BLaER1 (cell line): ENCODE data around the gene PGS1.

Experiments
- H3K27ac ChIP-seq: shearing (Covaris generic); formaldehyde crosslinking; 2 replicates; pipeline ENCODE4 v1.8.1; 2022
- H3K27me3 ChIP-seq: shearing (Covaris generic); formaldehyde crosslinking; 2 replicates; pipeline ENCODE4 v1.8.1; 2022
- H3K36me3 ChIP-seq: shearing (Covaris generic); formaldehyde crosslinking; 2 replicates; pipeline ENCODE4 v1.8.1; 2022
- H3K4me1 ChIP-seq: shearing (Covaris generic); formaldehyde crosslinking; 2 replicates; pipeline ENCODE4 v1.8.1; 2022
- H3K4me2 ChIP-seq: shearing (Covaris generic); formaldehyde crosslinking; 2 replicates; pipeline ENCODE4 v1.8.1; 2022
- H3K4me3 ChIP-seq: shearing (Covaris generic); formaldehyde crosslinking; 2 replicates; pipeline ENCODE4 v1.8.1; 2022
- H3K9ac ChIP-seq: shearing (Covaris generic); formaldehyde crosslinking; 2 replicates; pipeline ENCODE4 v1.8.1; 2022
- H3K9me3 ChIP-seq: shearing (Covaris generic); formaldehyde crosslinking; 2 replicates; pipeline ENCODE4 v1.8.1; 2022
- H4K20me1 ChIP-seq: shearing (Covaris generic); formaldehyde crosslinking; 2 replicates; pipeline ENCODE4 v1.8.1; 2022
- Cebpa-rat ChIP-seq: shearing (Covaris generic); IDR thresholded peaks from 2 replicates; pipeline ENCODE4 v1.8.1; 2022

The PGS1 gene

DNA sequence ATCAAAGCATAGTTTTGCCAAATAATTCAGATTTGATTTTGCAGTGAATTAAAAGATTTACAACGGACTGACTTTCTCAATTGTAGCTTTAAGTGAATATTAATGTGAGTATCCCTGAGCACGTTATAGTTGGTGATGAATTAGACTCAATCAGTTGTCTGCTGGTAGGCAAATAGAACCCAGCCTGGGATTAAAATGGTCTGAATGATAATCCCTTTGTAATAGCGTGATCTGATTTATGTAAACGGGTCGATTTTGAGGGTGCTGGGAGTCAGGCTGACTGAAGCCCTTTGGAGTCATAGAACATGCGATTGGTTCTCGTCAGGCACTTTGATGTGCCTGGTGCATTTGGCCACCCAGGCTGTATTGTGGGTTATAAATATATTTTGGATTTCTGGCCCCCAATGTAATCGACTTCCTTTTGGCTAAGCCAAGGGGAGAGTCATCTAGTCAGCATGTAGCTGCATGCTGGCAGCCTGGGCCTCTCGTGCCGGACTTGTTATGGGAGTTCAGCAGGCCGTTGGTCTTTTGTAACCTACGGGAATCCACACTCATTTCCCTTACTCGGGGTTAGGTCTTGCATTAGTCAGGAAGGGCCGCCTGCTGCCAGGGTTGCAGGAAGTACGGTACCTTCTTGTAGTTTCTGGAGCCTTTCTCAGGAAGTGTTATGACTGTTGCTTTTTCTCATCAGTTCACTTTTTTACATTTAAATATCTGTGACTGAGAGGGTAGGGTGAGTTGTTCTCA is 5.4 kb downstream of the PGS1 start:
- Histone ChIP-seq H4K20me1 (peaks cover 100% of the 10 kb centered on the region), H3K27me3 (no peaks in the 10 kb centered on the region), H3K27ac (peak overlapping the region; percentile 76), H3K9me3 (no peaks in the 10 kb centered on the region), H3K36me3 (peaks cover 15% of the 10 kb centered on the region), H3K4me3 (no peak overlapping the region), H3K4me1 (peaks cover 96% of the 10 kb centered on the region), H3K4me2 (peak overlapping the region; percentile 86), H3K9ac (peak overlapping the region; percentile 64)
- no peak for TF ChIP-seq Cebpa-rat

DNA sequence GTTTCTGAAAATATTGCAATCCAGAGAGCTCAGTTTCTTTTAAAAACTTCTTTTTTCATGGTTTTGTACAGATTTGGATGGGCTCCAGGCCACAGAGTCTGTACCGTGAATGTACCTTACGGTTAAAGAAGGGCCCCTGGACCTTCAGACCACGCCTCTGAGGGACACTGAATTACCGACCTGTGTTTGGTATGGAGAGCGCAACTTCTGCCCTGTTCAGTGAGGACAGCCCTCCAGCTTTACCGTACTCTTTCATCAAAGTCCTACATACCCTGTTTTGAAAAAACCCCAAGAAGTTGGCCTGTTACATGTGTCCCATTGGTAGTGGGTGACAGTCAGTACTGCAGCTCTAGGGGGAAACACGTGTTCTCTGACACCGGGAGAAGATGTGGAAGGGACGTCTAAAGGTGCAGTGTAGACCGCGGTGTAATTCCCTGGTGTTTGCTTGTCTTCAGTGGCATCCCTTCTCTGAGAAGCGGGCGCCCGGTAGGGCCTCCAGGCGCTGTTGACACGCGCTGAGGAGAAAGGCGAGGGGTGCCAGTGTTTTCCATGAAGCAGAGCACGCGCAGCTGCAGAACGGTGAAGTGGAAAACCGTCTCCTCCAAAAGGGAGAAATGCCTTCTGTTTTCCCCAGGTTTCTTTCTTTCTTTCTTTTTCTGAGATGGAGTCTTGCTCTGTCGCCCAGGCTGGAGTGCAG is 6.2 kb downstream of the PGS1 start:
- no peaks in the 10 kb centered on the region for H3K27me3 ChIP-seq
- H3K27ac ChIP-seq = peak overlapping the region; percentile 76
- peak overlapping the region; percentile 64 for H3K9ac ChIP-seq
- peaks cover 100% of the 10 kb centered on the region for H4K20me1 ChIP-seq
- peaks cover 15% of the 10 kb centered on the region for H3K36me3 ChIP-seq
- H3K9me3 ChIP-seq = no peaks in the 10 kb centered on the region
- H3K4me1 ChIP-seq = peaks cover 97% of the 10 kb centered on the region
- H3K4me3 ChIP-seq = no peak overlapping the region
- TF ChIP-seq Cebpa-rat = no peak
- peak overlapping the region; percentile 86 for H3K4me2 ChIP-seq

DNA sequence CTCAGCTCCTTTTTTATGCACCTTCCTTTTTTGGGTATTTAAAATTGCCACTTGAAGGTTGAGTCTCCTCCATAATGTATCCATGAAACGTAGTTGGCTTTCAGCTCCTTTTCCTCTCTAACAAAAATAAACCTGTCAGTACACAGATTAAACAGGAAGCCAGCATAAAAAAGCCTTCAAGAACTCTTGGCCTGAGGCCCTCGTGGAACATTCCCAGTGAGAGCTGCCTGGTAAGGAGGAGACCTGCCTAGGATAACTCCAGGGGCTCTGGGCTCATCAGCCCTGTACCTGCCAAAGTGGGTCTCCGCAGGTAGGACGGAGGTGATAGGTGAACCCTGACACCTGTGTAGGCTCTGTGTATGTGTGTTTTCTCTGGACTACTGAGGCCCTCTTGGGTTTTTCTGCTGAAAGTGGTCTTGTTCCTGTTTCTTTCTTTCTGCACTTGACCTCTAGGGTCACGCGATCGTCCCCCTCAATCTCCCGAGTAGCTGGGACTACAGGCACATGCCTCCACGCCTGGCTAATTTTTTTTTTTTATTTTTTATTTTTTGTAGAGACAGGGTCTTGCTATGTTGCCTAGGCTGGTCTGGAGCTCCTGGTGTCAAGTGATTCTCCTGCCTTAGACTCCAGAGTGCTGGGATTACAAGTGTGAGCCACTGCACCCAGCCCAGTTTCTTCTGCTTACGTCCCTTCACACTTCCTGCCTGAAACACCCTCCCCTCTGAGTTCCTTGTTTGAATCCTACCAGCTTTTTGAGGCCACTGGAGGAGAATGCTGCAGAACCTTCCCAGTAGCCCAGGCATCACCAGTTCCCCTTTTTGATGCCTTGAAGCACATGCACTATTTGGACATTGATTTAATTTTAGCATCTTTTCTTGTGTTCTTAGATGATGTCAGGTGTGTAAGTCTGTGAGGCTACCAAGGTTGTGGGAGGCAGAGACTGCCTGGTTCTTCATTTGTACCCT is 9.8 kb downstream of the PGS1 start:
- no peak for TF ChIP-seq Cebpa-rat
- Histone ChIP-seq H3K27ac (peak overlapping the region; percentile 57), H3K4me2 (peak overlapping the region; percentile 86)

DNA sequence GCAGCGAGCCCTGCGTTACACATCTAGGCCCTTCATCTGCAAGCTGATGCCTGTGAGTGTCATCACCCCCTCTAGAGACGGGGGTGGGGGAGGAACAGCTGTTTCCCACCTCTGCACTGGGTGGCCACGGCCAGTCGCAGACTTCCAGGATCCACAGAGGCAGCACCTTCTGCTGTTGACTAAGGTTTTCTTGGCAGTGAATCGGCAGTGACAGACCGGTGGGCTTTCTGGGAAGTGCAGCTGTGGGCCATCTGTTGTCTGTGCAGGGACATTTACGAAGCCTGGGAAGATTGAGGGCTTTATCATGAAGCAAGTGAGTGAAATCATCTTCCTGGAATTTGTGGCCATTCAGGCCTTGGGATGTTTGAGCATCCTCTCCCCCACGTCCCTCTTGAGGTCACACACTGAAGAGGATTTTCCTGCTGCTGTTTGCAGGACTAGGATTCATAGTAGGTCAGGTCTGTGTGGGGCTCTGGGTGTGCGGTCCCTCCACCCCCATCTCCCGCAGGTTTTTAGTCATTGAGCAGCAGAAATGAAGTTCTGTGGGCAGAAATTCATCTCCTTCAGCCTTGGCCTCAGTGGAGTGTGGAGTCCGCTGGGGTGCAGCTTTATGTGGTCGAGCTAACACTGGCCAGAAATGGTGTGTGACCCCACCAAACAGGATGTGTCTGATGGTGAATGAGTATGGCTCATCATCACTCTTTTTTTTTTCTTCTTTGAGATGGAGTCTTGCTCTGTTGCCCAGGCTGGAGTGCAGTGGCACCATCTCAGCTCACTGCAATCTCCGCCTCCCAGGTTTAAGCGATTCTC is 12.0 kb downstream of the PGS1 start:
- Histone ChIP-seq H4K20me1 (peaks cover 99% of the 10 kb centered on the region), H3K27me3 (no peaks in the 10 kb centered on the region), H3K4me2 (peak overlapping the region; percentile 24; the same call in 1 of the 2 replicates), H3K9ac (no peak overlapping the region), H3K9me3 (no peaks in the 10 kb centered on the region), H3K36me3 (peaks cover 54% of the 10 kb centered on the region), H3K27ac (no peak overlapping the region), H3K4me1 (peaks cover 61% of the 10 kb centered on the region), H3K4me3 (no peak overlapping the region)
- no peak for TF ChIP-seq Cebpa-rat

More for the DNA sequence above, 9.8 kb downstream of the PGS1 start:
- Histone ChIP-seq H3K4me3 (no peak overlapping the region), H3K9ac (no peak overlapping the region), H3K36me3 (peaks cover 32% of the 10 kb centered on the region), H3K4me1 (peaks cover 82% of the 10 kb centered on the region), H3K9me3 (no peaks in the 10 kb centered on the region), H3K27me3 (no peaks in the 10 kb centered on the region), H4K20me1 (peaks cover 99% of the 10 kb centered on the region)

- peaks cover 55% of the 10 kb centered on the region for H3K4me1 ChIP-seq
- no peaks in the 10 kb centered on the region for H3K27me3 ChIP-seq
- no peak for TF ChIP-seq Cebpa-rat
- no peak overlapping the region for H3K27ac ChIP-seq
- peaks cover 99% of the 10 kb centered on the region for H4K20me1 ChIP-seq
- H3K36me3 ChIP-seq = peaks cover 60% of the 10 kb centered on the region
- H3K4me3 ChIP-seq = no peak overlapping the region
- no peaks in the 10 kb centered on the region for H3K9me3 ChIP-seq
- no peak overlapping the region for H3K9ac ChIP-seq
- H3K4me2 ChIP-seq = no peak overlapping the region
Observed at GRCh38 chr17:78391051-78391431, 12.6 kb downstream of the PGS1 start.

DNA sequence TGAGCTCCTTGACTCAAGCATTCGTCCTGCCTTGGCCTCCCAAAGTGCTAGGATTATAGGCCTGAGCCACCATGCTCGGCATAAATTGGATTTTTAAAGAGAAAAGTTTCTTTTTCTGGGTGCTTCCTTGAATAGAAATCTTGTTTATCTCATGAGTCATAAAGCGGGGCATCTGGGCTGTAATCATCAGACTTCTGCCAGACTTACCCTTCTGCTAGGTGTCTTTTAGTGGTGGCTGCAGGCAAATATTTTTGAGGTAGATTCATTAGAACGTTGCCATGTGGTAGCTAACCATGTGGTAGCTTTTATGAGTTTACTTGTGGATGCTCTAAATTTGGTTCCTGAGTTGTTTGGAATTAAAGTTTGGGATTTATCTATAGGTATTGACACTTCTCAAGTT is 13.4 kb downstream of the PGS1 start:
- Histone ChIP-seq H3K27ac (no peak overlapping the region), H4K20me1 (peaks cover 99% of the 10 kb centered on the region), H3K4me3 (no peak overlapping the region), H3K27me3 (no peaks in the 10 kb centered on the region), H3K9ac (no peak overlapping the region), H3K4me2 (no peak overlapping the region), H3K9me3 (no peaks in the 10 kb centered on the region), H3K36me3 (peaks cover 68% of the 10 kb centered on the region), H3K4me1 (peaks cover 53% of the 10 kb centered on the region)
- no peak for TF ChIP-seq Cebpa-rat

- no peak for TF ChIP-seq Cebpa-rat
- peaks cover 72% of the 10 kb centered on the region for H3K36me3 ChIP-seq
- H3K9ac ChIP-seq = no peak overlapping the region
- H3K9me3 ChIP-seq = no peaks in the 10 kb centered on the region
- H3K4me1 ChIP-seq = peaks cover 52% of the 10 kb centered on the region
- H4K20me1 ChIP-seq = peaks cover 99% of the 10 kb centered on the region
- H3K4me3 ChIP-seq = no peak overlapping the region
- no peak overlapping the region for H3K27ac ChIP-seq
- no peaks in the 10 kb centered on the region for H3K27me3 ChIP-seq
- H3K4me2 ChIP-seq = no peak overlapping the region
Observed at GRCh38 chr17:78392295-78392694, 13.8 kb downstream of the PGS1 start.

- no peak overlapping the region for H3K27ac ChIP-seq
- H3K4me1 ChIP-seq = peaks cover 39% of the 10 kb centered on the region
- H3K36me3 ChIP-seq = peaks cover 85% of the 10 kb centered on the region
- peaks cover 99% of the 10 kb centered on the region for H4K20me1 ChIP-seq
- no peak overlapping the region for H3K4me2 ChIP-seq
- TF ChIP-seq Cebpa-rat = no peak
- no peak overlapping the region for H3K4me3 ChIP-seq
- H3K27me3 ChIP-seq = no peaks in the 10 kb centered on the region
- no peak overlapping the region for H3K9ac ChIP-seq
- H3K9me3 ChIP-seq = no peaks in the 10 kb centered on the region
Observed at GRCh38 chr17:78393575-78393974, 15.1 kb downstream of the PGS1 start.

DNA sequence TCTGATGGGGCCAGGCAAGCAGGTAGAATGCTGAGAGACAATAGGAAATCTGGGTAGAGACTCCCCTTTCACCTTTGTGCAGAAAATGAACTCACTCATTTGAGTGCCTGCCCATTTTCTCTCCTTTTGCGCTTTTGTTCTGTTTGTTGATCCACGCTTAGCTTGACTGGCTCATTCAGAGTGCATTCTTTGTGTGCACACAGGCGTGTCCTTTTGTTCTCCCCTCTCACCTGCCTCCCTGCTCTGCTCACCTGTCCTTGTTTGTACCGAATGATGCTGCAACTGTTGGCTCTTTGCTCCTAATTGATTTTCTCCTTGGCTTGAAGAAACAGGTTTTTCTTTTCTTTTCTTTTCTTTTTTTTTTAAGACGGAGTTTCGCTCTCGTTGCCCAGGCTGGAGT is 15.8 kb downstream of the PGS1 start:
- H3K36me3 ChIP-seq = peaks cover 91% of the 10 kb centered on the region
- H3K9ac ChIP-seq = no peak overlapping the region
- H3K4me3 ChIP-seq = no peak overlapping the region
- no peaks in the 10 kb centered on the region for H3K9me3 ChIP-seq
- no peaks in the 10 kb centered on the region for H3K27me3 ChIP-seq
- no peak overlapping the region for H3K4me2 ChIP-seq
- H3K27ac ChIP-seq = no peak overlapping the region
- no peak for TF ChIP-seq Cebpa-rat
- H4K20me1 ChIP-seq = peaks cover 99% of the 10 kb centered on the region
- H3K4me1 ChIP-seq = peaks cover 33% of the 10 kb centered on the region
